GM10847 (cell line): ENCODE measurements around the gene WASF2.

Experiments used
- POLR2A ChIP-seq: IDR thresholded peaks from 2 replicates; pipeline ENCODE4 v1.6.1; 2011; ENCODE audit not compliant: insufficient read length; ENCODE audit errors: extremely low read depth

The WASF2 gene

GRCh38 chr1:27525296-27526272 lies 35.6 kb upstream of the WASF2 start:
- TF ChIP-seq POLR2A: no peak

- no peak for TF ChIP-seq POLR2A
These were observed 33.5 kb upstream of the WASF2 start for GRCh38 chr1:27523337-27524020.

- no peak for TF ChIP-seq POLR2A
These were observed 32.7 kb upstream of the WASF2 start for GRCh38 chr1:27522432-27523336.

GRCh38 chr1:27521861-27522431 lies 32.0 kb upstream of the WASF2 start:
- TF ChIP-seq POLR2A: no peak

- no peak for TF ChIP-seq POLR2A
These were observed 31.4 kb upstream of the WASF2 start for GRCh38 chr1:27521336-27521831.

GRCh38 chr1:27520651-27521050 lies 30.7 kb upstream of the WASF2 start:
- TF ChIP-seq POLR2A: no peak

- TF ChIP-seq POLR2A: no peak
These were observed 29.6 kb upstream of the WASF2 start for GRCh38 chr1:27519331-27520258.

GRCh38 chr1:27518808-27519207 lies 28.8 kb upstream of the WASF2 start:
- TF ChIP-seq POLR2A: no peak

GRCh38 chr1:27517907-27518718 lies 28.1 kb upstream of the WASF2 start:
- no peak for TF ChIP-seq POLR2A

- no peak for TF ChIP-seq POLR2A
These were observed 27.3 kb upstream of the WASF2 start for GRCh38 chr1:27517301-27517700.

GRCh38 chr1:27515626-27516025 lies 25.7 kb upstream of the WASF2 start:
- no peak for TF ChIP-seq POLR2A

GRCh38 chr1:27513958-27514357 lies 24.0 kb upstream of the WASF2 start:
- no peak for TF ChIP-seq POLR2A

- no peak for TF ChIP-seq POLR2A
These were observed 23.6 kb upstream of the WASF2 start for GRCh38 chr1:27513528-27513927.
